GM12878 (cell line): Measurements from ENCODE around the gene TRA2B. TPM values are rescaled to one million over a fixed set of nuclear protein-coding genes. Genes with fewer than 3 reads are reported as not detected.

Source experiments
- ATAC-seq: fragments of 200-7000 bp; cut with Tn5 transposase; 3 replicates; pipeline ENCODE4 v1.9.1; 2020; ENCODE audit warnings: mild to moderate bottlenecking, moderate library complexity
- BruUV-seq: library from RNA; stranded (reverse); fragments of 400-500 nt; replicated peaks from 2 replicates; lab custom pipeline; 2021; lab: Mats Ljungman, UMichigan
- CTCF ChIA-PET: fragments of 300-600 bp; sonication (Branson Sonifier 250); formaldehyde crosslinking; extraction: SDS; loops from one replicate; lab custom pipeline; 2021; ENCODE audit warnings: inconsistent platforms; lab: Yijun Ruan, JAX
- POLR2A ChIA-PET: fragments of 350-600 bp; formaldehyde crosslinking; extraction: SDS; loops from one replicate; lab custom pipeline; 2021; ENCODE audit warnings: inconsistent platforms; lab: Charles Lee
- RAD21 ChIA-PET: fragments of 300-600 bp; sonication (Branson Sonifier 250); formaldehyde crosslinking; loops from one replicate; lab custom pipeline; 2023; ENCODE audit warnings: antibody characterized with exemption; ENCODE audit not compliant: unreplicated experiment; lab: Charles Lee
- SMC1A ChIA-PET: fragments of 300-600 bp; sonication (Branson Sonifier 250); formaldehyde crosslinking; loops from one replicate; lab custom pipeline; 2023; ENCODE audit not compliant: unreplicated experiment, uncharacterized antibody; lab: Charles Lee
- DNase-seq: peaks from one replicate; pipeline ENCODE4 v3.0.0-alpha.2; 2011; ENCODE audit warnings: low read depth, low spot score
- FAIRE-seq: peaks from 3 replicates; lab custom pipeline; 2011; peaks lifted over from hg19 to GRCh38; lab: Jason Lieb, UNC
- H2AFZ ChIP-seq: 2 replicates; pipeline ENCODE4 v1.6.0; 2011; ENCODE audit warnings: low read depth, low read length, control low read depth; ENCODE audit not compliant: control insufficient read depth
- H3K27ac ChIP-seq: 2 replicates; pipeline ENCODE4 v1.5.1; 2011; ENCODE audit warnings: control low read depth; ENCODE audit not compliant: control insufficient read depth, insufficient read depth
- H3K27me3 ChIP-seq, 2 experiments: replicated peaks in 1 of 2; 2 replicates each; pipeline versions ENCODE4 v1.6.0 to v1.6.1; 2011; ENCODE audit warnings: low read length in 1 of 2; ENCODE audit not compliant: control insufficient read depth in 2 of 2, insufficient read depth in 2 of 2
- H3K36me3 ChIP-seq, 2 experiments: 2 replicates each; pipeline ENCODE4 v1.5.1; 2011; ENCODE audit warnings: low read length in 1 of 2; ENCODE audit not compliant: control insufficient read depth in 2 of 2, insufficient read depth in 2 of 2
- H3K4me1 ChIP-seq: 2 replicates; pipeline ENCODE4 v1.6.1; 2011; ENCODE audit warnings: mild to moderate bottlenecking, low read length, moderate library complexity, mixed read lengths; ENCODE audit not compliant: control insufficient read depth, insufficient read depth
- H3K4me2 ChIP-seq: 2 replicates; pipeline ENCODE4 v1.6.0; 2011; ENCODE audit warnings: control low read depth; ENCODE audit not compliant: control insufficient read depth, insufficient read depth
- H3K4me3 ChIP-seq: fragments of 200-600 bp; sonication (generic); 2 replicates; pipeline ENCODE4 v1.5.1; 2016
- H3K79me2 ChIP-seq: 2 replicates; pipeline ENCODE4 v1.6.0; 2011; ENCODE audit warnings: low read length; ENCODE audit not compliant: control insufficient read depth, insufficient read depth
- H3K9ac ChIP-seq: 2 replicates; pipeline ENCODE4 v1.8.0; 2011; ENCODE audit warnings: low read length, control low read depth, mixed read lengths; ENCODE audit not compliant: control insufficient read depth, insufficient read depth
- H3K9me3 ChIP-seq: replicated peaks from 3 replicates; pipeline ENCODE4 v1.5.1; 2011; ENCODE audit warnings: mild to moderate bottlenecking, low read length; ENCODE audit not compliant: control insufficient read depth, insufficient read depth
- H4K20me1 ChIP-seq: 2 replicates; pipeline ENCODE4 v1.6.0; 2011; ENCODE audit not compliant: control insufficient read depth, insufficient read depth
- CBX5 ChIP-seq: sonication (generic); IDR thresholded peaks from 2 replicates; pipeline ENCODE4 v1.6.1; 2016; ENCODE audit warnings: low read depth, moderate library complexity, mild to moderate bottlenecking, inconsistent platforms
- CHD4 ChIP-seq: fragments of 200-600 bp; sonication (generic); IDR thresholded peaks from 2 replicates; pipeline ENCODE4 v1.6.1; 2016; ENCODE audit warnings: mild to moderate bottlenecking
- CTCF ChIP-seq, 3 experiments: IDR thresholded peaks in 2 of 3; conservative IDR thresholded peaks in 1 of 3; 2 replicates each; pipeline ENCODE4 v1.5.1; 2011; ENCODE audit warnings: low read depth in 3 of 3, low read length in 3 of 3, mild to moderate bottlenecking in 3 of 3, control low read depth in 2 of 3, moderate library complexity in 2 of 3, inconsistent platforms in 1 of 3, mixed read lengths in 1 of 3; ENCODE audit not compliant: control insufficient read depth in 2 of 3, insufficient read depth in 1 of 3; ENCODE audit errors: extremely low read depth in 1 of 3
- ETV6 ChIP-seq, 2 experiments: fragments of 450-650 bp in 1 of 2; IDR thresholded peaks in 1 of 2; conservative IDR thresholded peaks in 1 of 2; 2 replicates each; pipeline ENCODE4 v1.6.1; 2014; ENCODE audit warnings: antibody characterized with exemption in 1 of 2, borderline replicate concordance in 1 of 2, low read depth in 1 of 2, mild to moderate bottlenecking in 1 of 2, moderate library complexity in 1 of 2
- IKZF1 ChIP-seq: fragments of 450-650 bp; conservative IDR thresholded peaks from 2 replicates; pipeline ENCODE4 v1.6.1; 2017; ENCODE audit warnings: antibody characterized with exemption, mild to moderate bottlenecking
- KLF5 ChIP-seq: fragments of 450-650 bp; IDR thresholded peaks from 2 replicates; pipeline ENCODE4 v1.6.1; 2014; ENCODE audit warnings: mild to moderate bottlenecking; ENCODE audit not compliant: partially characterized antibody
- MEF2B ChIP-seq: fragments of 450-650 bp; IDR thresholded peaks from 2 replicates; pipeline ENCODE4 v1.6.1; 2018; ENCODE audit warnings: mild to moderate bottlenecking, moderate library complexity; ENCODE audit not compliant: partially characterized antibody, poor library complexity, severe bottlenecking
- MXI1 ChIP-seq: fragments of 150-350 bp; IDR thresholded peaks from 2 replicates; pipeline ENCODE4 v1.6.1; 2011; ENCODE audit warnings: low read depth, mild to moderate bottlenecking, inconsistent platforms, low read length, improper control_type of control experiment
- NFYB ChIP-seq: IDR thresholded peaks from 2 replicates; pipeline ENCODE4 v1.6.1; 2011; ENCODE audit warnings: low read depth, mild to moderate bottlenecking, low read length, improper control_type of control experiment, moderate library complexity; ENCODE audit not compliant: insufficient read depth
- RAD21 ChIP-seq: IDR thresholded peaks from 2 replicates; pipeline ENCODE4 v1.6.1; 2011; ENCODE audit warnings: mild to moderate bottlenecking, low read depth, low read length, moderate library complexity; ENCODE audit not compliant: insufficient read depth
- SIX5 ChIP-seq: IDR thresholded peaks from 2 replicates; pipeline ENCODE4 v1.6.1; 2011; ENCODE audit warnings: mild to moderate bottlenecking, low read depth, low read length, moderate library complexity; ENCODE audit not compliant: severe bottlenecking
- SMARCA5 ChIP-seq: fragments of 450-650 bp; IDR thresholded peaks from 2 replicates; pipeline ENCODE4 v1.6.1; 2017; ENCODE audit warnings: mild to moderate bottlenecking
- SMC3 ChIP-seq: IDR thresholded peaks from 2 replicates; pipeline ENCODE4 v1.6.1; 2011; ENCODE audit warnings: low read length, improper control_type of control experiment, borderline replicate concordance
- STAT1 ChIP-seq: fragments of 450-650 bp; conservative IDR thresholded peaks from 2 replicates; pipeline ENCODE4 v1.6.1; 2014; ENCODE audit warnings: antibody characterized with exemption, mild to moderate bottlenecking
- YY1 ChIP-seq: IDR thresholded peaks from 2 replicates; pipeline ENCODE4 v1.6.1; 2011; ENCODE audit warnings: low read depth, mild to moderate bottlenecking, low read length
- ZNF207 ChIP-seq: fragments of 450-650 bp; IDR thresholded peaks from 2 replicates; pipeline ENCODE4 v1.6.1; 2014; ENCODE audit warnings: antibody characterized with exemption, mild to moderate bottlenecking, borderline replicate concordance
- ZZZ3 ChIP-seq: IDR thresholded peaks from 2 replicates; pipeline ENCODE4 v1.6.1; 2011; ENCODE audit warnings: low read depth; ENCODE audit not compliant: control insufficient read depth, insufficient read length
- WGBS: methylation state at CpG from one replicate; pipeline ENCODE4 v1.1.6; 2016; ENCODE audit warnings: low lambda C conversion rate; ENCODE audit not compliant: insufficient replicate concordance, insufficient coverage; ENCODE audit errors: missing lambda C conversion rate; 5-methylcytosine and 5-hydroxymethylcytosine counted together
- in situ Hi-C: fragments of 300-500 bp; cut with MboI; formaldehyde crosslinking; loops from 9 replicates; pipeline ENCODE4 v1.14.3; 2018; ENCODE audit warnings: mixed read lengths
- intact Hi-C: fragments of 100-400 bp; cut with micrococcal nuclease; formaldehyde crosslinking; loops from one replicate; pipeline ENCODE4 v1.14.2; 2022; ENCODE audit not compliant: unreplicated experiment
- polyA plus RNA-seq, 11 experiments: library from polyadenylated mRNA; depleted of rRNA in 4 of 11; unstranded in 6 of 11; stranded (reverse) in 5 of 11; fragments of >200 nt; fragmentation: Nextera tagmentation in 4 of 11; fragmentation: Illumina TruSeq in 1 of 11; extraction: Ambion mirVana in 4 of 11; extraction: Trizol in 1 of 11; gene quantifications; 1 replicate in 1 of 11; 2 replicates in 10 of 11; pipeline versions ENCODE4 v1.2.1 to v1.2.3, GENCODE V29; 2011 to 2016; ENCODE audit warnings: inconsistent platforms in 2 of 11, missing spikeins in 2 of 11, low read depth in 1 of 11
- total RNA-seq, 4 experiments: library from RNA; depleted of rRNA in 3 of 4; stranded (reverse); fragments of >200 nt in 3 of 4; fragmentation: Illumina TruSeq in 1 of 4; extraction: Trizol in 1 of 4; gene quantifications; 2 replicates each; pipeline versions ENCODE4 v1.2.1 to v1.2.3, GENCODE V29; 2013 to 2021
- TF ChIP-seq, protein P1 (sequence below): fragments of 150-350 bp; IDR thresholded peaks from 2 replicates; pipeline ENCODE4 v1.6.1; 2014; ENCODE audit warnings: mild to moderate bottlenecking, low read depth, low read length

The TRA2B gene
- total and polyA plus RNA-seq, 10 of the 15 experiments (the other 5 are each of a cell fraction or from before 2014, with no cell fraction given): 130 to 317 (median 278) TPM

DNA sequence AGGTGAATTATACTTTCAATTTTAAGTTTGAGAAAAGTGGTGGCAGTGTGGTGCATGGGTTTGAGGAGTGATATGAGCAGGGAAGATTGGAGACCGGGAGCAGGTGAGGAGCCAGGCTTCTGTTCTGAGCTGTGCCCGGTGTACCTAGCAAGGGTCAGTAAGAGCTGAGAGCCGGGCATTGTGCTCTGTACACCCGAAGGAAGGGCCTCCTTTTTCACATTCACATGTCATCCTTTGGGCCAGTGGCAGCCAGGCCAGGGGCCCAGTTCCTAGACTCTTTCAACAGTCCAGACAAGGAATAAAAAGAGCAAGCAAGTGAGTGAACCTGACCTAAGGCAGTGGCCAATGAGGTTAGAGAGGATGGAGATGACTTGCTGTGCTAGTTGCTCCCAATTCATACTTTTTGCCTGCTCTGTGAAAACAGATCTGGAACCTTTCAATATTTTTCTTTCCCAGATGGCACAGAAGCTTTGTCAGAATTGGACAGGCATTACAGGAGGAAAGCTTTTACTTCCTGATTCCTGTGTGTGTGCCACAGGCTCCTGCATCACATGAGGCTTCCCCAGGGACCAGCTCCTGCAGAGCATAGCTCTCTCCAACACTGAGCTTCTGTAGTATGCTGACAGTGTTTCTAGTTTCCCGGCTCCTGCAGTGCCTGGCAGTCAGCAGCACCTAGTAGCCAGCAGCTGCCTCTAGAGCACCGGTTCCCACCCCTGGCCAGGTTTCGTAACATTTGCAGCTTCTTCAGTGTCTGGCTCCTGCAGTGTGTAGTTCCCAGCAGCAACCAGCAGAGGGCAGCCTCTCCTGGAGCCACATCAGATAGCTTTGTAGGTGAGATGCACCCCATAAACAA, 5.3 kb upstream of the TRA2B start:
- CTCF ChIA-PET: interaction anchor here (0.6 to 3.9 kb wide), 85 partner anchors 8 to 1102 kb away, joined by 3 to 87 read pairs (median 5); partner anchors contain the start of gene TBCCD1
- Histone ChIP-seq H3K36me3 (no peaks in the 10 kb centered on the region), H3K27me3 (0 out of 4 replicates have a peak, but pooled peaks cover 0 to 3% of the 10 kb centered on the region in 2 experiments), H3K27ac (no peak overlapping the region), H3K79me2 (no peaks in the 10 kb centered on the region), H3K9me3 (no peaks in the 10 kb centered on the region; the same call in 2 of the 3 replicates), H3K4me1 (peaks cover 5% of the 10 kb centered on the region; the same call in 1 of the 2 replicates), H4K20me1 (no peaks in the 10 kb centered on the region), H3K4me2 (peak overlapping the region; percentile 49), H3K4me3 (no peak overlapping the region), H2AFZ (peak overlapping the region; percentile 79), H3K9ac (no peak overlapping the region)
- RAD21 ChIA-PET: interaction anchor here (0.6 to 2.7 kb wide), 33 partner anchors 11 to 838 kb away, joined by 3 to 29 read pairs (median 6); no protein-coding TSS in a partner anchor
- intact Hi-C loops: no loop called here
- POLR2A ChIA-PET: interaction anchor here (0.6 to 1.8 kb wide), 11 partner anchors 10 to 628 kb away, joined by 3 to 7 read pairs (median 3); partner anchors contain the start of gene DNAJB11
- in situ Hi-C loops: loop anchor here (25.0 kb wide), 1 partner anchor 844 kb away; the partner anchor contains the start of gene EIF4A2
- SMC1A ChIA-PET: interaction anchor here (0.6 to 3.5 kb wide), 33 partner anchors 9 to 878 kb away, joined by 3 to 25 read pairs (median 5); partner anchors contain the start of gene EIF4A2
- ATAC-seq (peak; percentile 98), FAIRE-seq (peak; percentile 95), DNase-seq (peak; percentile 51)
- no TSS peak for BruUV-seq
- 41% methylated on average over 7 of the region's 7 CpGs for WGBS
- TF ChIP-seq CTCF (IDR thresholded peaks at IDR 0.05 in 2 of 3, conservative IDR thresholded peaks at IDR 0.05 in 1 of 3; ENCODE audit: control insufficient read depth in 2 of 3, extremely low read depth in 1 of 3, insufficient read depth in 1 of 3, low read depth in 3 of 3, low read length in 3 of 3) (peak; percentile 94 to 99 (median 99)), SIX5 (no peak), IKZF1 (peak; percentile 47), SMARCA5 (0 out of 2 replicates have a peak, but pooled peaks have one; percentile 64), ETV6 (conservative IDR thresholded peaks at IDR 0.05 in 1 of 2, IDR thresholded peaks at IDR 0.05 in 1 of 2; ENCODE audit: borderline replicate concordance in 1 of 2, low read depth in 1 of 2) (no peak), KLF5 (peak; percentile 31), ZNF207 (0 out of 2 replicates have a peak, but pooled peaks have one; percentile 35), ZZZ3 (no peak), YY1 (peak; percentile 43; the same call in 1 of the 2 replicates), RAD21 (peak; percentile 67), MXI1 (0 out of 2 replicates have a peak, but pooled peaks have one; percentile 40), STAT1 (0 out of 2 replicates have a peak, but pooled peaks have one; percentile 56), NFYB (peak; percentile 50; the same call in 1 of the 2 replicates), SMC3 (peak; percentile 58; the same call in 1 of the 2 replicates), MEF2B (peak; percentile 79), CHD4 (no peak), CBX5 (no peak)
- TF ChIP-seq, protein P1, sequence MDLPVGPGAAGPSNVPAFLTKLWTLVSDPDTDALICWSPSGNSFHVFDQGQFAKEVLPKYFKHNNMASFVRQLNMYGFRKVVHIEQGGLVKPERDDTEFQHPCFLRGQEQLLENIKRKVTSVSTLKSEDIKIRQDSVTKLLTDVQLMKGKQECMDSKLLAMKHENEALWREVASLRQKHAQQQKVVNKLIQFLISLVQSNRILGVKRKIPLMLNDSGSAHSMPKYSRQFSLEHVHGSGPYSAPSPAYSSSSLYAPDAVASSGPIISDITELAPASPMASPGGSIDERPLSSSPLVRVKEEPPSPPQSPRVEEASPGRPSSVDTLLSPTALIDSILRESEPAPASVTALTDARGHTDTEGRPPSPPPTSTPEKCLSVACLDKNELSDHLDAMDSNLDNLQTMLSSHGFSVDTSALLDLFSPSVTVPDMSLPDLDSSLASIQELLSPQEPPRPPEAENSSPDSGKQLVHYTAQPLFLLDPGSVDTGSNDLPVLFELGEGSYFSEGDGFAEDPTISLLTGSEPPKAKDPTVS: no peak
